ENCODE measurements around the gene CNTNAP2. TPM values are rescaled to one million over a fixed set of nuclear protein-coding genes. Genes with fewer than 3 reads are reported as not detected.

CNTNAP2 gene
- total and polyA plus RNA-seq, 2 of the 8 experiments (the other 6 are each of a cell fraction or from before 2014, with no cell fraction given): 27.9 to 71.0 TPM

GRCh38 chr7:148442933-148443332 is 2326.3 kb downstream of the CNTNAP2 start:
- Histone ChIP-seq H2BK120ac (replicated peaks; ENCODE audit: low read depth, low read length) (no peak overlapping the region), H3K23me2 (ENCODE audit: low read depth, low read length) (no peaks in the 10 kb centered on the region), H3K9ac (replicated peaks in 1 of 4; ENCODE audit: extremely low read depth in 1 of 4, low read depth in 3 of 4, low read length in 3 of 4) (no peak overlapping the region), H4K5ac (ENCODE audit: insufficient read length, low read depth, low read length) (no peak overlapping the region), H3K27me3 (replicated peaks in 1 of 4; ENCODE audit: control insufficient read depth in 3 of 4, extremely low read depth in 1 of 4, insufficient read depth in 3 of 4, low read length in 3 of 4) (no peaks in the 10 kb centered on the region), H4K8ac (ENCODE audit: extremely low read depth, insufficient read depth, low read length) (no peak overlapping the region), H2BK12ac (ENCODE audit: low read depth, low read length) (no peak overlapping the region), H3K14ac (ENCODE audit: insufficient read length) (no peak overlapping the region), H2BK15ac (ENCODE audit: low read length) (no peak overlapping the region), H2AFZ (ENCODE audit: low read length) (no peak overlapping the region), H2AK5ac (ENCODE audit: low read depth, low read length) (no peak overlapping the region), H3K4me2 (ENCODE audit: insufficient read depth in 1 of 2, low read depth in 2 of 2, low read length in 2 of 2) (no peak overlapping the region), H4K20me1 (replicated peaks in 1 of 2; ENCODE audit: control insufficient read depth in 1 of 2, insufficient read depth in 2 of 2, low read length in 2 of 2) (no peaks in the 10 kb centered on the region), H3K27ac (ENCODE audit: low read depth, low read length) (no peak overlapping the region), H3K4me3 (ENCODE audit: extremely low read depth in 1 of 4, insufficient read depth in 2 of 4, low read depth in 3 of 4, low read length in 4 of 4) (no peak overlapping the region), H3K79me1 (ENCODE audit: low read depth, low read length) (no peaks in the 10 kb centered on the region), H3K23ac (ENCODE audit: insufficient read length) (no peak overlapping the region), H3K36me3 (ENCODE audit: control insufficient read depth in 2 of 4, insufficient read depth in 4 of 4, low read length in 3 of 4) (peaks cover 0 to 9% (median 0%) of the 10 kb centered on the region in 4 experiments; a peak in 2 of 8 replicates), H3K79me2 (ENCODE audit: control insufficient read depth in 1 of 2, insufficient read depth in 2 of 2, low read length in 2 of 2) (no peaks in the 10 kb centered on the region), H3K4ac (replicated peaks; ENCODE audit: insufficient read length, low read depth, low read length) (no peak overlapping the region), H3K56ac (replicated peaks; ENCODE audit: insufficient read length, low read depth, low read length) (no peak overlapping the region), H3K4me1 (replicated peaks in 1 of 4; ENCODE audit: control insufficient read depth in 3 of 4, insufficient read depth in 4 of 4, low read length in 3 of 4) (no peaks in the 10 kb centered on the region), H2BK20ac (ENCODE audit: low read length) (no peak overlapping the region), H3K9me3 (ENCODE audit: insufficient read depth in 2 of 2, low read depth in 1 of 2, low read length in 1 of 2) (peaks cover 13 to 19% of the 10 kb centered on the region in 2 experiments; a peak in 3 of 4 replicates), H3K18ac (ENCODE audit: extremely low read depth, low read length) (no peak overlapping the region), H4K91ac (replicated peaks; ENCODE audit: insufficient read length, low read length) (no peak overlapping the region), H2BK5ac (ENCODE audit: low read depth, low read length) (no peak overlapping the region)
- 98% methylated on average over 6 of the region's 6 CpGs; no CpG with 5 or more reads in 1 of the 2 experiments for WGBS, 2 experiments (ENCODE audit: extremely low coverage in 1 of 2, insufficient coverage in 1 of 2, insufficient read length in 1 of 2, insufficient replicate concordance in 2 of 2, low coverage in 1 of 2, low lambda C conversion rate in 2 of 2, missing lambda C conversion rate in 1 of 2)
- no peak for DNase-seq (ENCODE audit: low read depth in 1 of 2, low spot score in 2 of 2)
- no peak for FAIRE-seq
- POLR2A ChIA-PET (ENCODE audit: partially characterized antibody): no interaction called here
- CTCF ChIA-PET (ENCODE audit: partially characterized antibody): no interaction called here
- no peak for TF ChIP-seq KDM1A (IDR thresholded peaks at IDR 0.05; ENCODE audit: borderline replicate concordance, low read length)
- no peak for TF ChIP-seq RBBP5 (IDR thresholded peaks at IDR 0.05; ENCODE audit: borderline replicate concordance, low read depth, low read length)
- no peak for TF ChIP-seq JUN (IDR thresholded peaks at IDR 0.05; ENCODE audit: low read depth, low read length)
- TF ChIP-seq CHD1 (IDR thresholded peaks at IDR 0.05; ENCODE audit: low read depth, low read length): no peak
- TF ChIP-seq CREB1 (IDR thresholded peaks at IDR 0.05): no peak
- TF ChIP-seq USF2 (IDR thresholded peaks at IDR 0.05; ENCODE audit: low read length): no peak
- TF ChIP-seq TCF12 (IDR thresholded peaks at IDR 0.05; ENCODE audit: low read depth, low read length): no peak
- no peak for TF ChIP-seq RNF2 (IDR thresholded peaks at IDR 0.05; ENCODE audit: borderline replicate concordance, low read depth, low read length, missing control alignments, poor library complexity, severe bottlenecking)
- no peak for TF ChIP-seq CHD2 (IDR thresholded peaks at IDR 0.05; ENCODE audit: low read length)
- no peak for TF ChIP-seq KDM4A (IDR thresholded peaks at IDR 0.05; ENCODE audit: low read depth, low read length, severe bottlenecking)
